Measurements from ENCODE around the gene TP53TG3E.
"Not testable (repeated sequence)": the region's sequence is repeated elsewhere in the genome, so short reads cannot be mapped to it uniquely, and the experiment has no call there.

The TP53TG3E gene, protein sequence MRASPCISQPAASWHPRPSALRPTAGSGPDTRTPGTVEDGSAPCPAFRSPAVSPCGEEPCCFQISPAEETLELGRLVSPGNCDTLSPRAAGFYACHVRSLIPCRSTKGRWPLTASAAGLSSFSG

DNA sequence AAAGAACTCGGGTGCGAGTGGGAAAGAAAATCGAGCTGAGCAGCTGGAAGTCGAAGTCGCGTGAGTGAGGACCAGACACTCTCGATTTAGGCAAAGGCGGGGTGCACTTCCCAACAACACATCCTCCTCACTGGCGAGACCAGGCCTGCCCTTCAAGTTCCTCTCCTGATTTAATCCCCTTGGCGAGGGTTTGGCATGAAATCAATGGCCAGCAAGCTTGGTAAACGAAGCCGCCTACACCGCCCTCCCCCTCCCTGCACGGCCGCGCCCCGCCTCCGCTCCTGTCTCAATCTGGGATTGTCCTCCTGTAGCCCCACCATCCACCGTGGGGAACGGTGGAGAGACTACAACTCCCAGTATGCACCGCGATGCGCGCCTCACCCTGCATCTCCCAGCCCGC lies at the start of gene TP53TG3E:
TP53TG3E (plus strand) TSS at position 301 of the 400 bp plus-strand sequence; CDS start at position 369, 68 bp downstream.
- not testable (repeated sequence) for DNase-seq (ENCODE audit: low read depth in 2 of 2)

DNA sequence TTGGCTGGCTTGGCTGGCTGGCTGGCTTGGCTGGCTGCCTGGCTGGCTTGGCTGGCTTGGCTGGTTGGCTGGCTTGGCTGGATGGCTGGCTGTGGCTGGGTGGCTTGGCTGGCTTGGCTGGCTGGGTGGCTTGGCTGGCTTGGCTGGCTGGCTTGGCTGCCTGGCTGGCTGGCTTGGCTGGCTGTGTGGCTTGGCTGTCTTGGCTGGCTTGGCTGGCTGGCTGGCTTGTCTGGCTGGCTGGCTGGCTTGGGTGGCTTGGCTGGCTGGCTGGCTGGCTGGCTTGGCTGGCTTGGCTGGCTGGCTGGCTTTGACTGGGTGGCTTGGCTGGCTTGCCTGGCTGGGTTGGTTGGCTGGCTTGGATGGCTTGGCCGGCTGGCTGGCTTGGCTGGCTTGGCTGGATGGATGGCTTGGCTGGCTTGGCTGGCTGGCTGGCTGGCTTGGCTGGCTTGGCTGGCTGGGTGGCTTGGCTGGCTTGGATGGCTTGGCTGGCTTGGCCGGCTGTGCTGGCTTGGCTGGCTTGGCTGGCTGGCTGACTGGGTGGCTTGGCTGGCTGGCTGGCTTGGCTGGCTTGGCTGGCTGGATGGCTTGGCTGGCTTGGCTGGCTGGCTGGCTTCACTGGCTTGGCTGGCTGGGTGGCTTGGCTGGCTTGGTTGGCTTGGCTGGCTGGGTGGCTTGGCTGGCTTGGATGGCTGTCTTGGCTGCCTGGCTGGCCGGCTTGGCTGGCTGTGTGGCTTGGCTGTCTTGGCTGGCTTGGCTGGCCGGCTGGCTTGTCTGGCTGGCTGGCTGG lies 32.3 kb downstream of the TP53TG3E start:
- peak; percentile 39 to 54 for DNase-seq (ENCODE audit: low read depth in 2 of 2)

DNA sequence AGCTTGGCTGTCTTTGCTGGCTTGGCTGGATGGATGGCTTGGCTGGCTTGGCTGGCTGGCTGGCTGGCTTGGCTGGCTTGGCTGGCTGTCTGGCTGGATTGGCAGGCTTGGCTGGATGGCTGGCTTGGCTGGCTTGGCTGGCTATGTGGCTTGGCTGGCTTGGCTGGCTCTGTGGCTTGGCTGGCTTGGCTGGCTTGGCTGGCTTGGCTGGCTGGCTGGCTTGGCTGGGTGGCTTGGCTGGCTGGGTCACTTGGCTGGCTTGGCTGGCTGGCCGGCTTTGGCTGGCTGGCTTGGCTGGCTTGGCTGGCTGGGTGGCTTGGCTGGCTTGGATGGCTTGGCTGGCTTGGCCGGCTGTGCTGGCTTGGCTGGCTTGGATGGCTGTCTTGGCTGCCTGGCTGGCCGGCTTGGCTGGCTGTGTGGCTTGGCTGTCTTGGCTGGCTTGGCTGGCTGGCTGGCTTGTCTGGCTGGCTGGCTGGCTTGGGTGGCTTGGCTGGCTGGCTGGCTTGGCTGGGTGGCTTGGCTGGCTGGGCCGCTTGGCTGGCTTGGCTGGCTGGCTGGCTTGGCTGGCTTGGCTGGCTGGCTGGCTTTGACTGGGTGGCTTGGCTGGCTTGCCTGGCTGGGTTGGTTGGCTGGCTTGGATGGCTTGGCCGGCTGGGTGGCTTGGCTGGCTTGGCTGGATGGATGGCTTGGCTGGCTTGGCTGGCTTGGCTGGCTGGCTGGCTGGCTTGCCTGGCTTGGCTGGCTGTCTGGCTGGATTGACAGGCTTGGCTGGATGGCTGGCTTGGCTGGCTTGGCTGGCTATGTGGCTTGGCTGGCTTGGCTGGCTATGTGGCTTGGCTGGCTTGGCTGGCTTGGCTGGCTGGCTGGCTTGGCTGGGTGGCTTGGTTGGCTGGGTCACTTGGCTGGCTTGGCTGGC lies 33.8 kb downstream of the TP53TG3E start:
- DNase-seq (ENCODE audit: low read depth in 2 of 2), result peak; percentile 24 to 45

DNA sequence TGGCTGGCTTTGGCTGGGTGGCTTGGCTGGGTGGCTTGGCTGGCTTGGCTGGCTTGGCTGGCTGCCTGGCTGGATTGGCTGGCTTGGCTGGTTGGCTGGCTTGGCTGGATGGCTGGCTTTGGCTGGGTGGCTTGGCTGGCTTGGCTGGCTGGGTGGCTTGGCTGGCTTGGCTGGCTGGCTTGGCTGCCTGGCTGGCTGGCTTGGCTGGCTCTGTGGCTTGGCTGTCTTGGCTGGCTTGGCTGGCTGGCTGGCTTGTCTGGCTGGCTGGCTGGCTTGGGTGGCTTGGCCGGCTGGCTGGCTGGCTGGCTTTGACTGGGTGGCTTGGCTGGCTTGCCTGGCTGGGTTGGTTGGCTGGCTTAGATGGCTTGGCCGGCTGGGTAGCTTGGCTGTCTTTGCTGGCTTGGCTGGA lies 34.4 kb downstream of the TP53TG3E start:
- peak in 1 of 2 donors; percentile 3 for DNase-seq (ENCODE audit: low read depth in 2 of 2)

DNA sequence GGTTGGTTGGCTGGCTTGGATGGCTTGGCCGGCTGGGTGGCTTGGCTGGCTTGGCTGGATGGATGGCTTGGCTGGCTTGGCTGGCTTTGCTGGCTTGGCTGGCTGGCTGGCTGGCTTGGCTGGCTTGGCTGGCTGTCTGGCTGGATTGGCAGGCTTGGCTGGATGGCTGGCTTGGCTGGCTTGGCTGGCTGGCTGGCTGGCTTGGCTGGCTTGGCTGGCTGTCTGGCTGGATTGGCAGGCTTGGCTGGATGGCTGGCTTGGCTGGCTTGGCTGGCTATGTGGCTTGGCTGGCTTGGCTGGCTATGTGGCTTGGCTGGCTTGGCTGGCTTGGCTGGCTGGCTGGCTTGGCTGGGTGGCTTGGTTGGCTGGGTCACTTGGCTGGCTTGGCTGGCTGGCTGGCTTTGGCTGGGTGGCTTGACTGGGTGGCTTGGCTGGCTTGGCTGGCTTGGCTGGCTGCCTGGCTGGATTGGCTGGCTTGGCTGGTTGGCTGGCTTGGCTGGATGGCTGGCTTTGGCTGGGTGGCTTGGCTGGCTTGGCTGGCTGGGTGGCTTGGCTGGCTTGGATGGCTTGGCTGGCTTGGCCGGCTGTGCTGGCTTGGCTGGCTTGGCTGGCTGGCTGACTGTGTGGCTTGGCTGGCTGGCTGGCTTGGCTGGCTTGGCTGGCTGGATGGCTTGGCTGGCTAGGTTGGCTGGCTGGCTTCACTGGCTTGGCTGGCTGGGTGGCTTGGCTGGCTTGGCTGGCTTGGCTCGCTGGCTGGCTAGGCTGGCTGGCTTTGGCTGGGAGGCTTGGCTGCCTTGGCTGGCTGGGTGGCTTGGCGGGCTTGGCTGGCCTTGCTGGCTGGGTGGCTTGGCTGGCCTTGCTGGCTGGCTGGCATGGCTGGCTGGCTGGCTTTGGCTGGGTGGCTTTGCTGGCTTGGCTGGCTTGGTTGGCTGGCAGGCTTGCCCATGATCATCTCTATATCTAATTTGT lies 35.3 kb downstream of the TP53TG3E start:
- peak; percentile 22 to 38 for DNase-seq (ENCODE audit: low read depth in 2 of 2)
